Measurements from ENCODE around the gene RCN1.
A peak's percentile ranks its signal among the peaks of the same experiment; 100 is the strongest.
"Not testable (repeated sequence)": the region's sequence is repeated elsewhere in the genome, so short reads cannot be mapped to it uniquely, and the experiment has no call there.

RCN1 gene

GRCh38 chr11:32090545-32091370 lies at the start of gene RCN1:
Gene RCN1 (plus strand): TSS chr11:32091074. CDS start chr11:32091197, 123 bp downstream.
- DNase-seq = no peak

GRCh38 chr11:32043737-32044136 lies 47.1 kb upstream of the RCN1 start:
- no peak for DNase-seq

DNA sequence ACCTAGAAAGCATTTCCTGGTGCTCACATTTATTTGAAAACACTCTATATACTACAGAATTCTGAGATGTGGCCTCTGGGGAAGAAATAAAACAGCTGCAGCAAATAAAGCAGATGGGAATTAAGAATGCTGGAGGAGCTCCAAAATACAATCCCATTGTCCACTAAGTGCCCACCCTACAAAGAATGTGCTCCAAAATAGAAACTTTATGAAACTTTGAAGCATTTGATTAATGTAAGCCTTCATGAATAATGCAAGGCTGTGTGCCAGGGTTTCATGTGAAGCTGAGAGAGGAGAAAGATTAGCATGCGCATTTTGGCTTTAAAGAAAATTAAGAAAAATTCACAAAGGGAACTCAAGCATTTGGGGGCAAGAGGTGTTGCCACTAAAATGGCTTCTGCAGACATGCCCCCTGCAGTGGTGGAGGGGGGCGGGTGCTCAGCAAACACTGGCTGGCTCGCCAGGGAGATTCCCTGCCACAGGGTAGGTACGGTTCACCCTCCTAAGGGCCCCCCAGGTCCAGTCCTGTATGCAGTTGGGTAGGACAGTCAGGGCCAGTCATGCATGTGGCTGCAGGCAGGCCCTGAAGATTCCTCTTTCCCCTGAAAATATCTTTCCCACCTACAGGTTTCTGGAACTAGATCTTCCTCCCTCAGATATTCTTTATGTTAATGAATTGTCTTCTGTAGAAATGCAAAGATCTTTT lies 46.6 kb upstream of the RCN1 start:
- no peak for DNase-seq

GRCh38 chr11:32045456-32045855 lies 45.4 kb upstream of the RCN1 start:
- no peak for DNase-seq

- no peak for DNase-seq
Observed at GRCh38 chr11:32050264-32050663, 40.6 kb upstream of the RCN1 start.

DNA sequence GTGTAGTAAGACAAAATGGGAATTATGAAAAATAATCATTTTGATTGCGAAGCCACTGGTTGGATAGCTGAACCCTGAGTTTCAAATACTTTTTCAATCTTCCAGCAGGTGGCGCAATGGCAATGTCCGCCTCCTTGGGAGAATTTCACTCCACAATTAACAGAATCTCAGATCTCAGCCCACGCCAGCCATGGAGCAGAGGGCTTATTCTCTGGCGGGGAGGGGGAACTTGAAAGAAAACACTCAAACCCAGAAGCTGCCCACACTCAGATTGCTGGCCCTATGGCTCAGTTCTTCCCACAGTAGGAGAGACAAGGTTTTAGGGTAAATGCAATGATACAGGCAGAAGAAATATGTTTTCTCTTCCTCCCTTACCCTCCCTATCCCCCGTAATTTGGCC lies 38.7 kb upstream of the RCN1 start:
- DNase-seq = peak; percentile 27

- no peak for DNase-seq
Observed at GRCh38 chr11:32053151-32053888, 37.6 kb upstream of the RCN1 start.

DNA sequence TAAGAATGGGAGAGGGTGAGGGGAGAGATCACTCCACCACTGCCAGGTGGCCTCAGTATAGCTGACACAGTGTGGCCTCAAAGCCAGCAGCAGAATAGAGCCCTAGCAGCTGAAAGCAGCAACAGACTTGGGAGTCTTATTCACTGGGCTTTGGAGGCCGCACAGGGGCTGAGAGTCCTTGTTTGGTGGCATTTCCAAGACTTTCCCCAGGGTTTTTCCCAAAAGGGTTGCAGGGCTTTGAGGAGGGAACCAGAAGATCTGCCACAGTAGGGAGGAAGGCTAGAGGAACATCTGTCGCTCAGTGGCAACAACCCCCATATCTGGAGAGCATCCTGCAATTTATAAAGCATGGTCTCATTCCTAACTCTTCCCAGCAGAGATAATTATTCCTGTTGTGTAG lies 35.0 kb upstream of the RCN1 start:
- DNase-seq = no peak

DNA sequence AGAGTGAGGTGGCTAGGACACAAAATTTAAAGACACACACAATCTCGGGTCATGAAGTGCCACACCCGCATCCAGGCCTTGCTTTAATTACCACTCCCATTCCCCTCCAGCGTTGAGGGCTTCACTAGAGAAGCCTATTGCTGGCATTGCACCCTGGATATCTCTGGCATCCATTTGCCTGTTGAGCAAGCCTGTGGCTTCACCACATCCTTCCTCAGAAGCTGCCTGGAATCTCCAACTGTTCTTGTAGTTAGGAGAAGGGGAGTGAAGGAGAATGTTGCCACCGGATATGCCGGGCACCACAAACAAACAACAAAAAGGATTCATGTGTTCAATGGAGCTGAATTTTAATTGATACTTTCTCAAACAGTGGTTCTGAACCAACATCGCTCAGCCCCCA lies 34.4 kb upstream of the RCN1 start:
- no peak for DNase-seq

GRCh38 chr11:32059686-32060462 lies 31.0 kb upstream of the RCN1 start:
- DNase-seq = no peak

GRCh38 chr11:32062540-32062939 lies 28.3 kb upstream of the RCN1 start:
- DNase-seq = no peak

- DNase-seq = not testable (repeated sequence)
Observed at GRCh38 chr11:32063031-32063430, 27.8 kb upstream of the RCN1 start.

- DNase-seq = no peak
Observed at GRCh38 chr11:32065865-32066629, 24.8 kb upstream of the RCN1 start.

DNA sequence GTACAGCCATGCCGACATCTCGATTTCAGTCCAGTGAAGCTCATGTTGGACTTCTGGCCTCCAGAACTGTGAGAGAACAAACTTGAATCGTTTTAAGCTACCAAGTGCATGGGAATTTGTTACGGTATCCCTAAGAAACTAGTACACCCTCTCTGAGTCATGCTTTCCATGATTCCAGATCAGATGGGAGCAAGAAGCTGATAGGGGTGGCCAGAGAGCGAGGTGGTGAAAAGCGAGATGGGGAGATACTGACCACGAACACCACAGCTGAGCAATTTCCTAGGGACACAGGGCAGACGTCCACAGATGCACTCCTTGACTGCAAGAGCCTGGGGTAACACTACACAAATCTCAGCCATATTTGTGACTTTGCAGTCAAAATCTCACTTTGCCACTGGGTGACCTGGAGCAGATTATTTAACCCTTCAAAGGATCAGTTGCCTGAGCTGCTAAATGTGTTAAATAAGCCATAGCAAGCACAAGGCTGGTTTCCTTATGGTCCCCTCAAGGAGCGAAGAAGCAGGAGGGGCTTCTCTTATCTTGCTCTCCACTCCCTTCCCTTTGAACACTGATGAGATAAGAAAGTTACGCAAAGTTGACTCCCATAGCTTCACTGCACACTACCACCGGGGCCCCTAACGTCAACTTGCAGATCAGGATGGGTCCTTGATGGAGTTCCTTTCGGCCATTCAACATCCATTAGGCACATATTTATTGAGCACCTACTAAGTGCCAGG lies 22.6 kb upstream of the RCN1 start:
- no peak for DNase-seq

GRCh38 chr11:32069361-32070058 lies 21.4 kb upstream of the RCN1 start:
- no peak for DNase-seq

DNA sequence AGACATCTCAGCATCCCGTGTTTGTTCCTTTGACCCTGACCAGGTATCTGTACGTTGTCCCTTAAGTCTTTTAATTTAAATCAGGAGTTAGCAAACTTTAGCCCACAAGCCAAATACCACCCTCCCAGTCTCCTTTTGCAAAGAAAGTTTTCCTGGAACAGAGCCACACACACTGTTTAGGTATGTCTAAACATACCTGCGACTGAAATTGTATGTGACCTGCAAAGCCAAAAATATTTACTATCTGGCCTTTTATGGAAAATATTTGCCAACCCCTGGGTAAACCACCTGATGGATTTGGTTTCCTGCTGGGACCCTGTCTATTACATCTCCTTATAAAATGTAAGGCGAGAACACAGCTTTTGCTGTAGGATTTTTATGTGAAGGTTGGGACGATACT lies 20.2 kb upstream of the RCN1 start:
- no peak for DNase-seq

DNA sequence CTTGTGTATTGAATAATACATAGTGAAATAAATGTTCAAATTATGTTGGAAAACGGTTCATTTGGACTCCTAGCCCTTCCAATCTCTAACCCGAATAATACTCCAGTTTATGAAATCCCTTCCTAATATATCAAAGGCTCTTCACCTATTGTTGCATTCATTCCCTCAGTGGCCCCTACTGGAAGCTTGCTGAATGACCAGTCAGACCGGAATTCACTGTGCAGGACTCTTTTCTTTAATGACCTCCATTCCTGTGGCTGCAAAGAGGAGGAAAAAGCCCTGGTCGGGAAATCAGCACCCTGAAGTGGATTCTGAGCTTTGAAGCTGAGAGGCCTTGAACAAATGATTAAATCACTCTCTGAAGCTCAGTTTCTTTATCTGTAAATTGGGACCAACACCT lies 19.1 kb upstream of the RCN1 start:
- DNase-seq = no peak

DNA sequence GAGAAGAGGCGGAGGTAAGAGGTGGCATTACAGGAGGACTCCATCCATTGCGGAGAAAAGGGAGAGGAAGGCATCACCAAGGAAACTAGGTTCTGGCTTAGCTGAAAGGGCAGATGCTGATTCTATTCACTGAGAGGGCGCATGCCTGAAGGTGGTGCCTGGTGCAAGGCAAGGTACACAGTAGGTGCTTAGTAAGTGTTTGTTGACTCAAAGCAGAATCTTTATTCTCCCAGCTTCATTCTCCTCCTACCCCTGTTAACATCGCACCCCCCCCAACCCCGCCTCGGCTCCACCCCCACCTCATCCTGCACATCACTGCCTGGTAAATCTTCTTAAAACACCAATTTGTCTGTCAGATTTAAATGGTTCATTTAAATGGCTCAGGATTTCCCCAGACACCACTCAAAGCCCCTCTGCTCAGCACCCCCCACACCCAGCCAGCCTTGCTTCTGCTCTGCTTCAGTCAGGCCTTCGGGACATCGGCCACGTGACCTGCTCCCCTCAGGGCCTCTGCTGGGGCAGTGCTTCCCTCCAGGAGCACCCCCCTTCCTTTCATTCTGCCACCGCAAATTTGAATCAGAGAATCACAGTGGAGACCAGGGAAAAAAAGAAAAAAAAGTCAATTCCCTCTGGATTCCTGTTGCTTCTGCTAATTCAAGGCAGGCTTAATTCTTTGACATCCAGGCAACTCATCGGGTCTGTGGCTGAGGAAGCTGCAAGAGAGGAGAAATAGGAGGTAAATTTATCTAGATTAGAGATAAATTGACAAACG lies 17.8 kb upstream of the RCN1 start:
- DNase-seq = no peak

DNA sequence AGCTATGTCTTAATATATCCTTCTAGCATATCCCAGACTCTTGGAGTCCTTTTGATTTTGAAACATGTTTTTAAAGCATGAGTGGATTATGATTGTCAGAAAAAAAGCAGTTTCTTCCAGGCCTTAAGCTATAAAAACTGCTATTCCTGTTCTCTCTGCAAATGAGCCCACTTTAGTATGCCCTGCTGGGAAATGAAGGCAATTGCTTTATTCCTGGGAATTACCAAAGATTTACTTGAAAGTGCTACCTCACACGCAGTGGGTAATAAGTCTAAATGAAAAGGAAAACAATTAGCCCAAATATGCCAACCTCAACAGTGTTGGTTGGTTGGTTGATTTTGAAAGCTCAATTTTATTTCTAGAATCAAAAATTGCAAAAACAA lies 17.2 kb upstream of the RCN1 start:
- DNase-seq = no peak

- DNase-seq = no peak
Observed at GRCh38 chr11:32079553-32079952, 11.3 kb upstream of the RCN1 start.
